Spleen (tissue), 7 donors: Measurements from ENCODE around the gene ENO4.

Experiments
- POLR2A ChIP-seq, 3 donors: fragments of 450-650 bp; IDR thresholded peaks; one replicate each; pipeline ENCODE4 v1.5.1; 2017; ENCODE audit warnings: antibody characterized with exemption in 3 of 3, mild to moderate bottlenecking in 1 of 3
- POLR2AphosphoS5 ChIP-seq, 3 donors: sonication (generic); formaldehyde crosslinking; IDR thresholded peaks; one replicate each; pipeline ENCODE4 v1.5.1; 2017; ENCODE audit warnings: antibody characterized with exemption in 3 of 3
- TF ChIP-seq, protein P1 (sequence below), 11 experiments: fragments of 200-600 bp in 7 of 11; fragments of 450-650 bp in 4 of 11; sonication (generic) in 4 of 11; IDR thresholded peaks in 8 of 11; conservative IDR thresholded peaks in 3 of 11; 1 replicate in 7 of 11; 2 replicates in 4 of 11; pipeline versions ENCODE4 v1.4.0 to v1.8.0; 2016 to 2021; ENCODE audit warnings: antibody characterized with exemption in 11 of 11, inconsistent platforms in 4 of 11, mild to moderate bottlenecking in 1 of 11
- donor health status: DM: no; HTN: no; CAD: no; lungs with moderate emphysema.
- donor health status: DM: no; HTN: no; CAD: no.
- donor health status: DM: no; HTN: no; CAD: no.

DNA sequence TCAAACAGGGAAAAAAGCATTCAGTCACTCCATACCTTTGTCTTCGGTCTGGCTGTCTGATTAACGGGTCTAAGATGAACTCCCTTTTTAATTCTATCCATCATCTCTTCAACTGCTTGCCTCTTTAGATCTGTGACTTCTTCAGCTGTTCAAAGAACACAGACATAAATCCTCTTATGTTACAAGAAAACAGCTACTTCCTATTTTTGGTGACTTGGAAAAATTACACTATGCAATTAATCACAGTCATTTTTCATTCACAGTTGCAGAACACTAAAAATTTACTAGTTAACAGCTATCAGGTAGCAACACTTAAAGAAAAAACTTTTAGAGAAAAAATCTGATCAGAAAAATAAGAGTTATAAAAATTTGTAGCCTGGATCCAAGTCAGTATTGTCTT is 66.0 kb downstream of the ENO4 start:
- TF ChIP-seq POLR2AphosphoS5 (IDR thresholded peaks at IDR 0.05) (no peak), POLR2A (IDR thresholded peaks at IDR 0.05) (no peak)
- TF ChIP-seq, protein P1, sequence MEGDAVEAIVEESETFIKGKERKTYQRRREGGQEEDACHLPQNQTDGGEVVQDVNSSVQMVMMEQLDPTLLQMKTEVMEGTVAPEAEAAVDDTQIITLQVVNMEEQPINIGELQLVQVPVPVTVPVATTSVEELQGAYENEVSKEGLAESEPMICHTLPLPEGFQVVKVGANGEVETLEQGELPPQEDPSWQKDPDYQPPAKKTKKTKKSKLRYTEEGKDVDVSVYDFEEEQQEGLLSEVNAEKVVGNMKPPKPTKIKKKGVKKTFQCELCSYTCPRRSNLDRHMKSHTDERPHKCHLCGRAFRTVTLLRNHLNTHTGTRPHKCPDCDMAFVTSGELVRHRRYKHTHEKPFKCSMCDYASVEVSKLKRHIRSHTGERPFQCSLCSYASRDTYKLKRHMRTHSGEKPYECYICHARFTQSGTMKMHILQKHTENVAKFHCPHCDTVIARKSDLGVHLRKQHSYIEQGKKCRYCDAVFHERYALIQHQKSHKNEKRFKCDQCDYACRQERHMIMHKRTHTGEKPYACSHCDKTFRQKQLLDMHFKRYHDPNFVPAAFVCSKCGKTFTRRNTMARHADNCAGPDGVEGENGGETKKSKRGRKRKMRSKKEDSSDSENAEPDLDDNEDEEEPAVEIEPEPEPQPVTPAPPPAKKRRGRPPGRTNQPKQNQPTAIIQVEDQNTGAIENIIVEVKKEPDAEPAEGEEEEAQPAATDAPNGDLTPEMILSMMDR (IDR thresholded peaks at IDR 0.05 in 8 of 11, conservative IDR thresholded peaks at IDR 0.05 in 3 of 11): no peak
